NB4 (cell line): ENCODE results near the gene KIRREL2.

Experiments
- DNase-seq: peaks from one replicate; pipeline ENCODE4 v3.0.0; 2010; ENCODE audit warnings: low read depth
- H3K4me3 ChIP-seq: one replicate; pipeline ENCODE4 v1.5.1; 2011; ENCODE audit warnings: mild to moderate bottlenecking, low read depth, low read length, moderate library complexity
- CTCF ChIP-seq: IDR thresholded peaks from one replicate; pipeline ENCODE4 v1.5.1; 2012; ENCODE audit warnings: low read depth, low read length
- MAX ChIP-seq: IDR thresholded peaks from 2 replicates; pipeline ENCODE4 v1.6.1; 2011; ENCODE audit warnings: low read depth, low read length
- MYC ChIP-seq: IDR thresholded peaks from 2 replicates; pipeline ENCODE4 v1.6.1; 2011; ENCODE audit warnings: low read depth, low read length
- POLR2A ChIP-seq: IDR thresholded peaks from 2 replicates; pipeline ENCODE4 v1.6.1; 2011; ENCODE audit warnings: mild to moderate bottlenecking; ENCODE audit not compliant: insufficient read length; ENCODE audit errors: extremely low read depth

The KIRREL2 gene

GRCh38 chr19:35843676-35844481, 12.8 kb upstream of the KIRREL2 start:
- DNase-seq, result no peak
- TF ChIP-seq CTCF (no peak), MAX (no peak)
- no peak overlapping the region for H3K4me3 ChIP-seq

GRCh38 chr19:35844482-35845214, 12.1 kb upstream of the KIRREL2 start:
- no peak for DNase-seq
- no peak overlapping the region for H3K4me3 ChIP-seq
- TF ChIP-seq POLR2A (no peak), MYC (no peak)

- no peak for DNase-seq
- TF ChIP-seq CTCF (no peak), POLR2A (no peak), MYC (no peak), MAX (no peak)
- no peak overlapping the region for H3K4me3 ChIP-seq
These were observed 11.3 kb upstream of the KIRREL2 start for GRCh38 chr19:35845215-35846037.

GRCh38 chr19:35846038-35846668, 10.6 kb upstream of the KIRREL2 start:
- H3K4me3 ChIP-seq, result no peak overlapping the region
- no peak for TF ChIP-seq POLR2A
- no peak for TF ChIP-seq MAX
- TF ChIP-seq MYC, result no peak
- no peak for TF ChIP-seq CTCF
- DNase-seq, result no peak

GRCh38 chr19:35847911-35848310, 8.8 kb upstream of the KIRREL2 start:
- H3K4me3 ChIP-seq, result no peak overlapping the region
- no peak for DNase-seq
- TF ChIP-seq MAX (no peak), POLR2A (no peak), MYC (no peak), CTCF (no peak)
